Calu3 (cell line): Measurements from ENCODE around the gene HIVEP1. TPM values are rescaled to one million over a fixed set of nuclear protein-coding genes. Genes with fewer than 3 reads are reported as not detected.

Source experiments
- BruUV-seq: library from RNA; stranded (reverse); fragments of 400-500 nt; replicated peaks from 2 replicates; lab custom pipeline; 2021; lab: Mats Ljungman, UMichigan
- CTCF ChIA-PET: fragments of 300-600 bp; sonication (Branson Sonifier 250); formaldehyde crosslinking; loops from one replicate; lab custom pipeline; 2022; ENCODE audit warnings: antibody characterized with exemption; lab: Charles Lee
- DNase-seq: peaks from one replicate; pipeline ENCODE4 v3.0.0; 2022
- H3K27ac Mint-ChIP-seq: one replicate; pipeline ENCODE4 v1.8.0; 2022; ENCODE audit warnings: mixed read lengths; ENCODE audit not compliant: unreplicated experiment
- H3K27me3 Mint-ChIP-seq: one replicate; pipeline ENCODE4 v1.8.0; 2022; ENCODE audit warnings: mixed read lengths; ENCODE audit not compliant: unreplicated experiment
- H3K36me3 Mint-ChIP-seq: one replicate; pipeline ENCODE4 v1.8.0; 2022; ENCODE audit warnings: mild to moderate bottlenecking, moderate library complexity, mixed read lengths; ENCODE audit not compliant: insufficient read depth, unreplicated experiment
- H3K4me1 Mint-ChIP-seq: one replicate; pipeline ENCODE4 v1.8.0; 2022; ENCODE audit warnings: mild to moderate bottlenecking, low read depth, mixed read lengths; ENCODE audit not compliant: unreplicated experiment
- H3K4me3 Mint-ChIP-seq: one replicate; pipeline ENCODE4 v1.8.0; 2022; ENCODE audit warnings: mild to moderate bottlenecking, low read depth, moderate library complexity, mixed read lengths; ENCODE audit not compliant: unreplicated experiment
- H3K9me3 Mint-ChIP-seq: one replicate; pipeline ENCODE4 v1.8.0; 2022; ENCODE audit warnings: low read depth, mixed read lengths; ENCODE audit not compliant: unreplicated experiment
- CTCF ChIP-seq: fragments of 200-600 bp; IDR thresholded peaks from one replicate; pipeline ENCODE4 v1.8.0; 2022; ENCODE audit warnings: antibody characterized with exemption; ENCODE audit not compliant: unreplicated experiment
- intact Hi-C: fragments of 100-400 bp; cut with micrococcal nuclease; formaldehyde crosslinking; loops from one replicate; pipeline ENCODE4 v1.10.0; 2022; ENCODE audit not compliant: unreplicated experiment
- total RNA-seq: library from RNA; stranded (reverse); gene quantifications from 2 replicates; pipeline ENCODE4 v1.2.3, GENCODE V29; 2022

The HIVEP1 gene
- total RNA-seq, 1 experiment from 2014 or later: 16.1 TPM

- Mint-ChIP-seq H3K4me3 (no peak overlapping the region), H3K36me3 (no peaks in the 10 kb centered on the region), H3K27ac (no peak overlapping the region), H3K9me3 (no peaks in the 10 kb centered on the region), H3K27me3 (no peaks in the 10 kb centered on the region), H3K4me1 (no peaks in the 10 kb centered on the region)
- intact Hi-C loops: no loop called here
- DNase-seq: no peak
- no peak for TF ChIP-seq CTCF
- BruUV-seq: no TSS peak
- CTCF ChIA-PET: no interaction called here
Observed at GRCh38 chr6:12078014-12078413, 65.9 kb downstream of the HIVEP1 start.

- Mint-ChIP-seq H3K27me3 (no peaks in the 10 kb centered on the region), H3K4me3 (no peak overlapping the region), H3K9me3 (no peaks in the 10 kb centered on the region), H3K36me3 (no peaks in the 10 kb centered on the region), H3K4me1 (no peaks in the 10 kb centered on the region), H3K27ac (no peak overlapping the region)
- intact Hi-C loops: no loop called here
- BruUV-seq: no TSS peak
- no peak for DNase-seq
- TF ChIP-seq CTCF: no peak
- CTCF ChIA-PET: no interaction called here
Observed at GRCh38 chr6:12081771-12082170, 69.7 kb downstream of the HIVEP1 start.

- Mint-ChIP-seq H3K27ac (no peak overlapping the region), H3K4me1 (no peaks in the 10 kb centered on the region), H3K4me3 (no peak overlapping the region), H3K9me3 (no peaks in the 10 kb centered on the region), H3K36me3 (no peaks in the 10 kb centered on the region), H3K27me3 (no peaks in the 10 kb centered on the region)
- DNase-seq: no peak
- no TSS peak for BruUV-seq
- TF ChIP-seq CTCF: no peak
- intact Hi-C loops: no loop called here
- CTCF ChIA-PET: no interaction called here
Observed at GRCh38 chr6:12082368-12082767, 70.3 kb downstream of the HIVEP1 start.

GRCh38 chr6:12083302-12083701 is 71.2 kb downstream of the HIVEP1 start:
- TF ChIP-seq CTCF: no peak
- BruUV-seq: no TSS peak
- Mint-ChIP-seq H3K36me3 (no peaks in the 10 kb centered on the region), H3K9me3 (no peaks in the 10 kb centered on the region), H3K4me1 (no peaks in the 10 kb centered on the region), H3K27ac (no peak overlapping the region), H3K27me3 (no peaks in the 10 kb centered on the region), H3K4me3 (no peak overlapping the region)
- intact Hi-C loops: no loop called here
- CTCF ChIA-PET: no interaction called here
- DNase-seq: no peak
